Stimulated activated CD4-positive, alpha-beta T cell treated with anti-CD3 and anti-CD28 coated beads, Interleukin-4, amount 100 ng/mL, for 1 hour (primary cell): ENCODE measurements around the gene FYCO1.
A peak's percentile ranks its signal among the peaks of the same experiment; 100 is the strongest.
"Not testable (repeated sequence)": the region's sequence is repeated elsewhere in the genome, so short reads cannot be mapped to it uniquely, and the experiment has no call there.

Source experiments
- DNase-seq: peaks from one replicate; pipeline ENCODE4 v3.0.0-alpha.2; 2020

FYCO1 gene

DNA sequence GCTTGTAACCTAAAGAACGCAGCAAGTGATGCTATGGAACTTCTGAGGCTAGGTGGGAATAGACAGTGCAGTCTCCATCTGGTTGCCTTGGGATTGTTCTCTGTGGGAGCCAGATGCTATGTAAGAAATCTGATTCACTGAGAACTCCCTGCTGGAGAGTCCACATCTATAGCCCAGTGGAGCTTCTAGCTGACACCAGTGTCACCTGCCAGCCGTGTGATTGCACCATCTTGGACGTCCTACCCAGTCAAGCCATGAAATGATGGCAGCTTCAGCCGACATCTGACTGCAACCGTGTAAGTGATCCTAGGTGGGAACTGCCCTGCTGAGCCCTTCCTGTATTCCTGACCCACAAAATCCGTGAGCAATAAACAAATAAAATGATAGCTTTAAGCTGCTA is 12.4 kb upstream of the FYCO1 start:
- no peak for DNase-seq

GRCh38 chr3:46007280-46007679 is 11.7 kb upstream of the FYCO1 start:
- no peak for DNase-seq

GRCh38 chr3:46006238-46007032 is 10.8 kb upstream of the FYCO1 start:
- DNase-seq, result no peak

DNA sequence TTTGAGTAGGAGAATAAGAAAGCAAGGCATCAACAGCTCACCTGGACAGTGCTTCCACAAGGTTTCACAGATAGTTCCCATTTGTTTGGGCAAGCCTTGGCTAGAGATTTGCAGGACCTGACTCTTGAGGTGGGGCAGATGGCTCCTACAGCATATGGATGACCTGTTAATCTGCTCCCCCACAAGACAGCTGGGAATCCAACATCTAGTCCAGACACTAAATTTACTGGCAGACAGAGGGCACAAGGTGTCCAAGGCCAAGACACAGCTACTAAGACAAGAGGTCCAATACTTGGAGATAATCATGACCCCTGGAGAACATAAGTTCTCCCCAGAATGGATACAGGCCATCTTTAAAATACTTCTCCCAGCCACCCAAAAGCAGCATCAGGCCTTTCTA is 8.1 kb upstream of the FYCO1 start:
- DNase-seq, result not testable (repeated sequence)

DNA sequence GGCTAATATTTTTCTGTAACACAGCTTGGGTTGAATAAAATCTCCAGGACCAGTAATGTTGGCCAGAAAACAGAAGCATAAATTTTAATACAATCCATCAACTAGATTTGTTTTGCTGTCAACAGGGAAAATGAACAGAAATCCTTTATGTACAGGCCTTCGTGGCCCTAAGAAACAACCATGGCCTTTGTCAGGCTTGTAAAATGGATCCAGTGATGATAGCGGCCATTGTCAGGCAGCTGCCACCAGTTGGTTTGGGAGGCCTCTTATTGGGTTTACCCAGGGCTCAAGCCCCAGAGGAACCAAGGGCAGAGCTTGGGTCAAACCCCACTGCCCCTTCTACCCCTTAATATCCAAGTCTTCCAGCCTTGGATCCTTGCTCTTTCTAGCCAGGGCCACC is 5.6 kb upstream of the FYCO1 start:
- no peak for DNase-seq

DNA sequence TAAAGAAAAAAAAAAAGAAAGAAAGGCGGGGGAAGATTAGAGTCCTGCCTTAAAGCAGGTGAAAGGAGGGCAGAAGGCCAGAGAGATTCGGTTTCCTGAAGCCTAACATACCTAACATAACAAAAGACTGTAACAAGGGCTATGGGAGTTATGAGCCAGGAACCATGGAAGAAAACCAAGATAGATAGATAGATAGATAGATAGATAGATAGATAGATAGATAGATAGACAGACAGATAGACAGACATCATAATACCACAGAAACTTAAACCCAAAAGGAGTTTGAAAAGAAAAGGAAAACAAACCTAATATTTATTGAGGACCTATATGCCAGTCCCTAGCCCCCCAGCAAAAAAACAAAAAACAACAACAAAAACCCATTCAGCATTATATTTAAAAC is 2.3 kb upstream of the FYCO1 start:
- DNase-seq, result no peak

DNA sequence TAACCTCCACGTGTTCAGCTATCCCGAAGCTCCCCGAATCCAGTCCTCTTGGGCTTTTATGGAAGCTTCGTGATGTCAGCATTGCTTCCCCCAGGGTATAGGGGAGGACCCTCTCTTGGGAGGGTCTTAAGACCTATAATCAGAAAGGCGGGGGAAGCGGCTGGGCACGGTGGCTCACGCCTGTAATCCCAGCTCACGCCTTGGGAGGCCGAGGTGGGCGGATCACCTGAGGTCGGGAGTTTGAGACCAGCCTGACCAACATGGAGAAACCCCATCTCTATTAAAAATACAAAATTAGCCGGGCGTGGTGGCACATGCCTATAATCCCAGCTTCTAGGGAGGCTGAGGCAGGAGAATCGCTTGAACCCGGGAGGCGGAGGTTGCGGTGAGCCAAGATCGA is 1.9 kb upstream of the FYCO1 start:
- DNase-seq, result not testable (repeated sequence)

GRCh38 chr3:45994419-45995235 is 997 bp downstream of the FYCO1 start:
- DNase-seq, result peak; percentile 33

DNA sequence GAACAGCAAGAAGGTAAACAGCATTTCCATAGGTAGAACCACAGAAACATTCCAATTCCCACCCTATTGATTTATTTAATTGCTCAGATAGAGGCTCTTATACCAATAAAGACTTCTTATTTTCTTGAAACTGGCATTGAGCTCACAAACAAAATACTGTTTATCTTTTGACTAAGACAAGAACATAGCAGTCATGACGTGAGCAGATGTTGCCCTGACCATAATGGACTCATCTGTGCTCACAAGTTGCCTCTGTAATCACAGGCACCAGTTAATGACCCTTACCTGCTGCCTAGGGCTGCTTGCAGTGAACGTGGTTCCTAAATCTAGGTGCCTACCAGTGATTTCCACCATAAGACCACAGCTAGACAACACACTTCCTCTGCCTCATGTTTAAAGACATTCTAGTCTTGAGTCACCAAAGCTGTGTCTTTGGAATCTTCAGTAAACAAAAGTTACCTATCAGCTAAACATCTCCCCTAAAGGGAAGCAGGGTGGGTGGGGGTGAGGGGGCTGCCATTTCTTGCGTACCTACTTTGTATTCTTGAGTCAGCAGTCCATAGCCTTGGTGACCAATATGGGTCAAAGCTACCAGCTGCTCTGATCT is 2.1 kb downstream of the FYCO1 start:
- no peak for DNase-seq

- DNase-seq, result no peak
Measured at GRCh38 chr3:45992821-45993221, 2.8 kb downstream of the FYCO1 start.

- no peak for DNase-seq
Measured at GRCh38 chr3:45992133-45992729, 3.4 kb downstream of the FYCO1 start.

- DNase-seq, result no peak
Measured at GRCh38 chr3:45991341-45991740, 4.3 kb downstream of the FYCO1 start.

DNA sequence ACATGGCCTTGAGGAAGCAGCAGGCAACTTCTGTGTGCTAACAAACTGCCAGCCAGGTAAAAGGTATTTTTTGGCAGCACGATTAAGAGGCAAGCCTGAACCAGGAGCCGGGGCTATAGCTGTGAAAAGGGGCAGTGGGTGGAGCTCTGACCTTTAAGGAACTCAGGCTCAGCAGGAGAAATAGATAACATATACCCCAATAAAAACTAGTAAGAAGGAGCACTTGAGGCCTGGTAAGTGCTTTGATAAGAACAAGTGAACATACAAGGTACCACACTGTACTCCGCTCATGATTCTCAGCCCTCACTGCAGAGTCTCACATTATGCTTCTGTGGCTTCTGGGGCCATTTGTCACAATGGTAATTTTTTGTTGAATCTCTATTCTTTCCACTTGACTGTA is 5.4 kb downstream of the FYCO1 start:
- no peak for DNase-seq

GRCh38 chr3:45988804-45989203 is 6.8 kb downstream of the FYCO1 start:
- no peak for DNase-seq

- no peak for DNase-seq
Measured at GRCh38 chr3:45988362-45988761, 7.3 kb downstream of the FYCO1 start.

- no peak for DNase-seq
Measured at GRCh38 chr3:45987368-45988291, 8.0 kb downstream of the FYCO1 start.

DNA sequence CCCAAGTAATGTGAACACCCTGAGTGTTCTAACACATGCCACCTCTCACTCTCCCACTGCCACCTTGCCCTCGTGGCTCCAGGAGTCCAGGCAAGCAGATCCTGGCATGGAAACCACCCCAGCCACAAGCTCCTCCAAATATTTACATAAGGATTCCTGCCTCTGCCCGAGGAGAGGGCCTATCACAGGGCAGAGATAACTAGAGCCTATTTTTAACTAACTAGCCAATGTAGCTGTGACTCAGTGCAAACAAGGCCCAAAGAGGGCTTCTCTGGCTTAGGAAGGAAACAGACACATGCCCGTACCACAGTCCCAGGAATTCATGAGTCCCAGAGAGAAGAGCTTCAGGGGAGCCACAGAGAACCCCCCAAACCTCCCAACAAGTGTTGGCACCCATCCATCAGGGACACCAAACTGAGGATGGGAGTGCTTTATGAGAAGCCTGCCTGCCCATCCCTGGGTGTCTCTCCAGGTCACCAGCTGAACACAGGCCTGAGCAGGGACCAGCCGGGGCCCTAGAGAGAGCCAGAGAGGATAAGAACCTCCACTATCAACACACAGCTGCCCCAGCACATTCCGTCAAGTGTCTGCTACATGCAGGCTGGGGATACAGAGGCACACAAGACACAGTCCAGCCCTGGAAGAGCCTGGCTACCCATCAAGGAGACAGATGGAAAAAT is 9.2 kb downstream of the FYCO1 start:
- DNase-seq, result no peak

DNA sequence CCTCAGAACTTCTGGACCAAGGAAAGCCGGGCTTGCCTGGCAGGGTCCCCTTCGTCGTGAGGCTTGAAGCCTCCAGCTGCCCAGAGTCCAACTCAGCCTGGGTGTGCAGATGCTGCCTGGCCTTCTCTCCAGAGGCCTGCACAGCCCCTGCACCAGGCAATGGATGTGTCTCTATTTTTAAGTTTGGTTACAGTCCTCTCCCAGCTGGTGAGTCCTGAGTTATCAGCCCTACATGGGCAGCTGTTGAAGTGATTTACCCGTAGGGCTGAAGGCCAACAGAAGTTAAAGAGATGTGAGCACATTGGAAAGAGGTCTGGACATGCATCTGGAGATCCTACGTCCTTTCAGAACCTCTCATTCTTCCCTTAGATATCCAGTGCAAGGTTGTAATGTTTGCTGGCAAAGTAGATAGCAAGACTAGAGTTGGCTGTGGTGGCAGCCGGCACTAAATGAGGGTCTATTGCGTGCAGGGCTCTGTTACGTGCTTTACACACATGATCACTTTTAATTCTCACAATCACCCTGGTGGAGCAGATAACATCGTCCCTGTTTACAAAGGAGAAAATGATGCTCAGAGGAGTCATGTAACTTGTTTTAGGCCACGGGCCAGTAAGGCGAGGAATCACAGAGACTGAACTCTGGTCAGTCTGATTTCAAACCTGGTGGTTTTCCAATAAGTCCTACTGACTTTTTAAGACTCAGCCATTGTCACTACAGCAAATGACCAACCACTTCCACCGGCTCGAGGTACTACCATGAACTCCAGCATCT is 9.9 kb downstream of the FYCO1 start:
- DNase-seq, result no peak

DNA sequence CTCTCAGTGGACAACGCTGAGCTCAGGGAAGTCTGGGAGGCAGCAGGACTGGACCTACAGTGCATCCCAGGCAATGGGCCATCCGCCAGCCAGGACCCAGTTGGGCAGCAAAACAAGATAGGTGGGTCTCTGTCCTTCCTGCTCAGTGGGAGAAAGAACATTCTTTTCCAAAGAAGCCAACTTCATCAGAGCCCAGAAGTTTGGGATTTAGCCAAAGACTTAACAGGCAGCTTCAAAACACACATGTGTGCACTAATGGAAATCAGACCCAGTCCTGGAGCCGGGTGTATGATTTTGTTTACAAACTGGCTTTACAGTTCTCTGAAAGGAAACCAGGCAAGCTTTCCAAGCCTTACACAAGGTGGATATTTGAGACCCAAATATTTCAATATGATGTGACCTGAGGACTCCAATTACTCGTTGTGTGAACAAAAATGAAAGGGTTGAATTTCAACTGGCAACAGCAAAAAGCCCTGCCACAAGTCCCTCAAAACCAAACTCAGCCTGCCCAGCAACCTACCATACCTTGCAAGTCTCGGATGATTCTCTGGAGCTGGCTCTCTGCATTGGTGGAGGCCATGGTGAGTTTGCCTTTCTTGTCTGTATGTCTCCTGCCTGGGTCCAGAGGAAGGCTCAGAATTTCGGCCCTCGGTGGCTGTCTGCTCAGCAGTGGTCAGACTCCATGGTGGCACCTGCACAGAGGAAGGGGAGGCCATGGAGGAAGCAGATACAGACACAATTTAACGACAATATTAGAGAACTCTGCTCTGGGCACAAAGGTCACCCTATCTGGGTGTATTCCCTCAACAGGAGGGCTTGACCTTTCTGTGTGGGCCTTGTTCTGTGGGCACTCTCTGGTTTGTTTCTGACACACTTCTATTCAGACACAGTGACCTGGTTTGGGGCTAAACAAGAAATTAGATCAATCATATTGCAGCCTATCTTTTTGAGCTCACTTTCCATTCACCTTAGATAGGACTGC is 11.0 kb downstream of the FYCO1 start:
- DNase-seq, result no peak

DNA sequence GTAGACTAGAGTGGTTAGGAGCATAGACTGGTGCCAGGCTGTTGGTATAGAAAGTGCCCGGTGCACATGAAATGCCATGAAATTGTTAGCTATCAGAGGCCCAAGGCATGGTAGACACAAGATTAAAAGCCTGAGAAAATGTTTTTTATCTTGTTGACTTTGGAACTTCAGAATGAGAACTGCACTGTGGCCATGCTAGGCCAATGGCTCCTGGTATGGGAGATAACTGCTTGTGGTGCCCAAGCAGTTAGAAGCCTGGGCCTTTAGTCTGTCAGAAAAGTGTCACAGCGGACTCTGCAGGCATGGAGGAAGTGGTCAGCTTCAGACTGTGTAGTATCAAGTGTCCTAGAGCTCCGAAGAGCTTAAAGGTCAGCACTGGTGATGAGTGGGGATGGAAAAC is 11.9 kb downstream of the FYCO1 start:
- DNase-seq, result no peak
